HG02885 (cell line): ENCODE measurements around the gene SPATA20.

Experiments used
- ATAC-seq: cut with Tn5 transposase; IDR thresholded peaks from one replicate; pipeline ENCODE4 v1.9.1; 2021; ENCODE audit warnings: mild to moderate bottlenecking; ENCODE audit not compliant: unreplicated experiment, poor library complexity

Gene SPATA20

GRCh38 chr17:50538549-50539410 lies 8.2 kb upstream of the SPATA20 start:
- ATAC-seq: no peak

GRCh38 chr17:50539762-50540559 lies 7.0 kb upstream of the SPATA20 start:
- no peak for ATAC-seq

- ATAC-seq: no peak
These were observed 6.2 kb upstream of the SPATA20 start for GRCh38 chr17:50540560-50541401.

- no peak for ATAC-seq
These were observed 5.6 kb upstream of the SPATA20 start for GRCh38 chr17:50541402-50541715.

- peak; percentile 80 for ATAC-seq
These were observed 5.0 kb upstream of the SPATA20 start for GRCh38 chr17:50541716-50542688.

GRCh38 chr17:50542795-50543774 lies 3.9 kb upstream of the SPATA20 start:
- no peak for ATAC-seq

GRCh38 chr17:50544516-50544915 lies 2.5 kb upstream of the SPATA20 start:
- no peak for ATAC-seq

GRCh38 chr17:50545311-50545710 lies 1.7 kb upstream of the SPATA20 start:
- ATAC-seq: no peak

- ATAC-seq: no peak
These were observed 306 bp upstream of the SPATA20 start for GRCh38 chr17:50546701-50547034.

GRCh38 chr17:50547736-50548083 lies 736 bp downstream of the SPATA20 start:
- ATAC-seq: no peak

GRCh38 chr17:50548831-50549230 lies 1.9 kb downstream of the SPATA20 start:
- ATAC-seq: no peak

- ATAC-seq: no peak
These were observed 2.4 kb downstream of the SPATA20 start for GRCh38 chr17:50549256-50549941.

- no peak for ATAC-seq
These were observed 3.0 kb downstream of the SPATA20 start for GRCh38 chr17:50549969-50550368.

GRCh38 chr17:50550661-50551432 lies 3.9 kb downstream of the SPATA20 start:
- no peak for ATAC-seq

GRCh38 chr17:50551433-50551815 lies 4.5 kb downstream of the SPATA20 start:
- no peak for ATAC-seq

- ATAC-seq: no peak
These were observed 4.9 kb downstream of the SPATA20 start for GRCh38 chr17:50551884-50552283.

- ATAC-seq: no peak
These were observed 7.2 kb downstream of the SPATA20 start for GRCh38 chr17:50554201-50554600.
